Inflammatory macrophage treated with lipopolysaccharide for 1 hour (primary cell): ENCODE measurements around the gene PNPLA2.

Source experiments
- DNase-seq, 2 donors: peaks; one replicate each; pipeline ENCODE4 v3.0.0-alpha.2; 2020 to 2022

Gene PNPLA2

GRCh38 chr11:846496-847098 is 27.9 kb downstream of the PNPLA2 start:
- no peak for DNase-seq

GRCh38 chr11:847876-848275 is 29.2 kb downstream of the PNPLA2 start:
- no peak for DNase-seq

DNA sequence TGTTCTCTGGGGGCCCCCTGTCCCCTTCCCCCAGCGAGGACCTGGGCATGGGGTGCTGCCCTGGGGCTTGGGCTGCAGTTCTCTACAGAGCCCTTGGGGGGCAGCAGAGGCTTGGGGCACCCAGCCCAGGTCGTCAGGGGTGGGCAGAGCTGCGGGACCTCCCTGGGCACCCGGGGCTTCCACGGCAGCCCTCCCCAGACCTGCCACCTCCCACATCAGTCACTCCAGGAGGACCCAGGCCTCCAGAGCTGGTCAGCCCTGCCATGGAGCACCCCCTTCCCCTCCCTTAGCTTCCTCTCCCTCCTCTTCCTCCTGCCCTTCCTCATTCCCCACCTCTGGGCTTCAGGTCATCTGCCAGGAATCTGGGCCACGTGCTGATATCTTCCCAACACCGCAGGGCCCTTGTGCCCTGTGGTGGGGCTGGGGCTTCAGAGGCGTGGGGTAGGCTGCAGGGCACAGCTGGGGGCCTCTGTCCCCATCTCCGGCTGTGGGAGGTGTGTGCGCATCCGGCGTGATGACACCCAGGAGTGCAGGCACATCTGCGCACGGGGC is 29.7 kb downstream of the PNPLA2 start:
- peak in 1 of 2 donors; percentile 61 for DNase-seq

DNA sequence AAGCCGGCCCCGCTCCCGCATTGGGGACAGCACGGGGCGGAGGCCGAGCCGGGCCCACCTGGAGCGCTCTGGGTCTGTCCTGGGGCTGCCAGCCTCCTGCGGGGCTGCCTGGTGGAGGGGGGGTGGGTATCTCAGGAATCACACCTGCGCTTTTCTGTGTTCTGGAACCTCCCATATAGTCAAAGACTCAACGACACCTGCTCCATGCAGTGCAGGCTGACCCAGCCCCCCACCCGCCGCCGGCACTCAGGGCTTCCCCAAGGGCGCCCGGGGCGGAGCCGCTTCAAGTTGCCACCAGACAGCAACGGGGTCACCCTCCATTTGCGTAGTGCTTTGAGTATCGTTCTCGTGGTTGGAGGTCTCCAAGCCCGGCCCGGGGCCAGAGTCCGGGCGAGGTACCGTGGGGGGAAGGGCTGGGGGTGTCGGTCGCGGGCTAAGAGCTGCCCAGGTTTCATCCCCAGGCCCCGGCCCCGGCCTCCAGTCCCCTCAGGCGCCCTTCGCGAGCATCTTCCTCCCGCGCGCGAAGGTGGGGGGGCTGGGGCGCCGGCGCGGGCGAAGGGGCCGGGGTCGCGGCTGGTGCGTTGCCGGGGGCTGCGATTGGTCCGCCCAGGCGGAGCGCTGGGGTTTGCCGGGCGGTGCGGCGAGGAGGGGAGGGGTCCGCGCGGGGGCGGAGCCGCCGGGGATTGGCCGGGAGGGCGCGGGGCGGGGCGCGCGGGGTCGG is 30.6 kb downstream of the PNPLA2 start:
- DNase-seq, result no peak

DNA sequence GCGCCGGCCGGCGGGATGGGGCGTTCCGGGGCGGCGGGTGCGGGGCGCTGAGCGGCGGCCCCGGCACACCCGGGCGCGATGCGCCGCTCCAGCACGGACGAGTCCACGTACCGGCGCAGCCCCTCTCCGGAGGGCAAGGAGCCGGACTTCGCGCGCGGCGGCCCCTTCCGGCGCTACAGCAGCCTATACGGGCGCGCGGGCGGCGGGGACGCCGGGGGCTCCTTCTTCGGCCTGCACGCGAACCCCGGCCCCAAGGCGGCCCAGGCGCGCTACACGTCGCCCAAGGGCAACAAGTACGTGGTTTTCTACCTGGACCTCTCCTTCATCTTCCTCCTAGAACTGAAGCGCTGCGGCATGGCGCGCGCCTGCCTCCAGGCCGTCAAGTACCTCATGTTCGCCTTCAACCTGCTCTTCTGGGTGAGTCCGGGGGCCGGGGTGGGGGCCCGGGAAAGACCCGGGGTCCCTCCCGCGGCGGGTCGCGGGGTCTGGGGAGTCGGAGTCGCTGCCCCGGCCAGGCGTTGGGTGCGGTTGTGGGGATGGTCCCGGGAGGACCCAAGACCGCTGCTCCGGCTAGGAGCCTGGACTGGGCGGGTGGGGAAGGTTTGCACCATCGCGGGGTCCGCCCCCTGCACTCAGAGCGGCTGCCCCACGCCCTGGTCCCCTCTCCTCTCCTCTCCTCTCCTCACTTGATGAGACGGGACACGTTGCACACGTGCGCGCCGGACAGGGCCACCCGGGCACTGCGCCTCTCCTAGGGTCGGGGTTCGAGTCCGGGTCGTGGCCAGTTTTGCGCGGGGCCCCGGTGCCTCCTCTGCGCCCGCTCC is 31.4 kb downstream of the PNPLA2 start:
- no peak for DNase-seq

GRCh38 chr11:850775-851763 is 32.4 kb downstream of the PNPLA2 start:
- no peak for DNase-seq

DNA sequence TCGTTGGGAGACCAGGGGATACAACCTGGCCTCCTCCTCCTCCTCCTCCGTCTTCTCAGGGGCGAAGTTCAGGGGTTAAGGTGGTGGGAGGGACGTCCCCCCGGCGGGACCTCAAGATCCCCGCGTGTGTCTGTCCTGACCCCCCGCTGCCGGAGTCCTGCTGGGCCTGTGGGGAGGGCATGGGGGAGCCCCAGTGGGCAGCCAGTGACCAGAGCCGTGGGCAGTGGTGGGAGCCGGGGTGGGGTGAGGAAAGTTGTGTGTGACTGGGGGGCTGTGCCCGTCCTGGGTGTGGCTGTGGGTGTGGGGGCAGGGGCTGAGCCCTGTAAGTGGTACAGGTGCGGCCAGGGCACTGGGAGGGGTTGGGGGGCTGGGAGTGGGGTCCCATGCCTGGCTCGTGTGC is 34.0 kb downstream of the PNPLA2 start:
- DNase-seq, result no peak

DNA sequence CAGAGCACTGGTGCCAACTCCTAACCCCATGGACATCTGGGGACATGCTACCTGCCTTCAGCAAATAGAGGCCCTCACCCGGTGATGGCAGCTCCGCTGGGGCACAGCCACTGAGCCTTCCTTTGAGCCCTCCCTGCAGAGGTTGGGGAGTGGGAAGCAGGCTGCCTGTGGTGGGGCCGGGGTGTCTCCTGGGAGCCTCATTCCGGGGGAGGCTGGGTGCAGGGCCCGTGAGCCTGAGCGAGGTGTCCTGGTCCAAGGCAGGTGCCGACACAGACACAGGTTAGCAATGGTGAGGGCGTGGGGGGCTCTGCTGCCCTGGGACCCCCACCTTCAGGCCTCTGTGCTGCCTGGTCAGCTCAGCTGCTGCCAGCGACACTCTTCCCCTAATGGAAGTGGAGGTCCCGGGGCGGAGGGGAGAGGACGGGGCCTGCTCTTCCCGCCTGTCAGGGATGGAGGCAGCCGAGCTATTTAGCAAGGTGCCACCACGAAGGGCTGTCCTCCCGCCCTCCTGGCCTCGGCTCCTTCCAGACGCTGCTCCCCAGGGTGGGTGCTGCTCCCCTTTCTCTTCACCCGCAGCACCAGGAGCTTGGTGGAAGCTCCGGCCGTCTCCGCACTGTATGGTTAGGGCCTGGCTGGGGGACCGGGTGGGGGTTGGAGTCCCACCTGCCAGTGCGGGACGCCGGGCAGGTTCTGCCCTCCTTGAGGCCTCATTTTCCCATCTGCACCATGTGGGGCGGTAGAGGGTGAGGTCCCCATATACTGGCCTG is 35.2 kb downstream of the PNPLA2 start:
- DNase-seq, result no peak

DNA sequence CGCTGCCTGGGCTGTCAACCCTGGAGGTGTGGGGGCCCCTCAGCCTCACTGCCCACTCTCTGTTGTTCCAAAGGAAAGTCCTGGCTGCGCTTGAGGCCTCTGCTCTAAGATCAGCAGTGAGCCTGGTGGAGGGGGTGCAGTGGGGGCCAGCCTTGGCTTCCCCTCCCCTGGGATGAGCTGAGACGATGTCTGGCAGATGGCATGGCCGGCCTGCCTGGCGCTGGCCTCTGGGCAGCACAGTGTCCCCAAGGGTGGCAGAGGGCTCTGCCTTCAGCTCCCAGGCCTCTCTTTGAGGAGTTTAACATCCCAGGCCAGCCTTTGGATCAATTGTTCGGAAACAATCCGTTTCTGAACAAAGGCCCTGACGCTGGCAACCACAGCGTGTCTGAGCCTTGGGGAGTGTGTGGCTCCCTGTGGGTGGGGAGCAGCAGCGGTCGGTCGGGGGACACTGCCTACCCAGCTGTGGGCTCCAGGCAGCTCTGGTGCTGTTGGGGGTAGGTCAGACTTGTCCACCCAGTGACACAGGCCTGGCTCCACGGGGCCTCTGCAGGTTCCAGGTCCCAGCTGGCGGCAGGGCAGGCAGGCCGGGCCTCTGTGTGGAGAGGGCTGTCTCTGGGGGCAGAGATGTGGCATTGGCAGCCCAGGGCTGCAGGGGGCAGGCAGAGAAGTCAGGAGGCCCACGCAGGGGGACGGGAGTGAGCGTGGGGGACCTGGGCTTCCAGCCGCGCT is 36.1 kb downstream of the PNPLA2 start:
- DNase-seq, result no peak

- no peak for DNase-seq
These were observed 36.6 kb downstream of the PNPLA2 start for GRCh38 chr11:855330-855674.

- no peak for DNase-seq
These were observed 37.1 kb downstream of the PNPLA2 start for GRCh38 chr11:855796-856195.

DNA sequence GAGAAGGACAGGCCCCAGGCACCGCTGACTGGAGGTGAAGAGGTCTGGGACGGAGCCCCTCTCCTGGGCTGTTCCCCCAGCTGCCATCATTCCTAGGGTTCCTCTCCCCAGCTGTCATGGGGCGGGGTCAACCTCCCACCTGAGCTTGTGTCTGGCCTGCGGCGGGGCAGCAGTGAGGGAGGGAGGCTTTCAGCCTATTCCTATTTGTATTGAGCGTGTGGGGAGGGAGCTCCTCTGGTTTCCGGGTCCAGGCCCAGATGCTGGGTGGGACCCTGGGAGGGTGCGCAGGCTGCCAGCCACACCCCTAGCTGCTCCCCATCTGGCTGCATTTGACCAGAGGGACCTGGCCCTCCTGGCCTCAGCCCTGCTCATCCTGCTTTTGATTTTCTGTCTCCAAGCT is 37.7 kb downstream of the PNPLA2 start:
- no peak for DNase-seq

GRCh38 chr11:858053-858761 is 39.5 kb downstream of the PNPLA2 start:
- no peak for DNase-seq

- DNase-seq, result no peak
These were observed 40.1 kb downstream of the PNPLA2 start for GRCh38 chr11:858762-859339.

DNA sequence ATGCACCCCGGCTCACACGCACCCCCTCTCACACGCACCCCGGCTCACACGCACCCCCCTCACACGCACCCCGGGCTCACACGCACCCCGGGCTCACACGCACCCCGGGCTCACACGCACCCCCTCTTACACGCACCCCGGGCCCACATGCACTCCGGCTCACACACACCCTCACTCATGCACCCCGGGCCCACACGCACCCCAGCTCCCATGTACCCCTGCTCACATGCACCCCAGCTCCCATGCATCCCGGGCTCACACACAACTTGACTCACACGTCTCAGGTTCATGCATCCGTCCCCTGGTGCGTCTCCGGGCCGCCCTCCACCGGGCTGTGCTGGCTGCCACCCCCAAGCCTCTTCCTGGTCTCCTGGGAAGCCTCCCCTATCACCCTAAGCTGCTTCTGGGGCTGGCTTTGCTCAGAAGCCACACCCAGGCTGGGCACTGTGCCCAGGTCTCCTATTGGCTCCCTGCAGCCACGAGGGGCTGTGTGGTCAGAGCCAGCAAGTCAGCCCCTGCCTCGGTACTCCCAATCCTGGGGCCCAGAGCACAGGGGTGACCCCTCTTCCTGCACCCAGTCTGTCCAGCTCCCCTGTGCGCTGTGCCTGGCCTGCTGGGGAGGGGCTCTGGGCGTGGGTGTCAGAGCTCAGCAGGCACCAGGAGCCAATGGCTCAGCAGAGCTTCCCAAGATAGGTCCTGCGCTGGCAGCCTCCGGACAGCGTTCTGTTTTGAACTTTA is 40.8 kb downstream of the PNPLA2 start:
- no peak for DNase-seq

- no peak for DNase-seq
These were observed 41.8 kb downstream of the PNPLA2 start for GRCh38 chr11:860234-861104.

DNA sequence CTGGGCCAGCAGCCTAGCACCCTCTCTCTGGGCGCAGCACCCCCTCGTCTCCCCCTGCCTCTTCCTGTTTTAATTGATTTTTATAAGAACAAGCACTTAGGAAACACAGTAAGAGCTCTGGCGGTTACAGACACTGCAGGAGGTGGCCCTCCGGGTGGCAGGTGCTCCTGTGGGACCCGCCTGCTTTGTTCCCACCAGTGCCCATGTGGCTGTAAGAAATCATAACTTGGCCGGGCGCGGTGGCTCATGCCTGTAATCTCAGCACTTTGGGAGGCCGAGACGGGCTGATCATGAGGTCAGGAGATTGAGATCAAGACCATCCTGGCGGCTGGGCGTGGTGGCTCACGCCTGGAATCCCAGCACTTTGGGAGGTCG is 42.4 kb downstream of the PNPLA2 start:
- DNase-seq, result no peak

- no peak for DNase-seq
These were observed 43.5 kb downstream of the PNPLA2 start for GRCh38 chr11:862081-862661.
